Measurements from ENCODE around the gene LYRM9. TPM values are rescaled to one million over a fixed set of nuclear protein-coding genes. Genes with fewer than 3 reads are reported as not detected.
"Not testable (repeated sequence)": the region's sequence is repeated elsewhere in the genome, so short reads cannot be mapped to it uniquely, and the experiment has no call there.

Gene LYRM9
- total RNA-seq, 4 donors from 2014 or later: 12.3 to 35.4 (median 15.2) TPM

DNA sequence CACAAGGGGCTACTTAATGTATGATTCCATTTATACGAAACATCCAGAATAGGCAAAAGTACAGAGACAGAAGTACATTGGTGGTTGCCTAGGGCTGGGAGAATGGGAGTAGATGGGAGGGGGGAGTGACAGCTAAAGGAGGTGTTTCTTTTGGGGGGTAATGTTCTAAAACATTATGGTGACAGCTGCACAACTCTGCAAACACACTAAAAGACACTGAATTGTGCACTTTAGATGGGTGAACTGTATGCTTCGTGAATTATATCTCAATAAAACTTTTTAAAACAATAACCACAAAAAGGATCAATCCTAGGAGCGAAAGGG is 661 bp downstream of the LYRM9 start:
- TF ChIP-seq POLR2A (IDR thresholded peaks at IDR 0.05): no peak
- TF ChIP-seq EP300 (IDR thresholded peaks at IDR 0.05): no peak
- no peak for TF ChIP-seq POLR2AphosphoS5 (IDR thresholded peaks at IDR 0.05)
- TF ChIP-seq, protein P1, sequence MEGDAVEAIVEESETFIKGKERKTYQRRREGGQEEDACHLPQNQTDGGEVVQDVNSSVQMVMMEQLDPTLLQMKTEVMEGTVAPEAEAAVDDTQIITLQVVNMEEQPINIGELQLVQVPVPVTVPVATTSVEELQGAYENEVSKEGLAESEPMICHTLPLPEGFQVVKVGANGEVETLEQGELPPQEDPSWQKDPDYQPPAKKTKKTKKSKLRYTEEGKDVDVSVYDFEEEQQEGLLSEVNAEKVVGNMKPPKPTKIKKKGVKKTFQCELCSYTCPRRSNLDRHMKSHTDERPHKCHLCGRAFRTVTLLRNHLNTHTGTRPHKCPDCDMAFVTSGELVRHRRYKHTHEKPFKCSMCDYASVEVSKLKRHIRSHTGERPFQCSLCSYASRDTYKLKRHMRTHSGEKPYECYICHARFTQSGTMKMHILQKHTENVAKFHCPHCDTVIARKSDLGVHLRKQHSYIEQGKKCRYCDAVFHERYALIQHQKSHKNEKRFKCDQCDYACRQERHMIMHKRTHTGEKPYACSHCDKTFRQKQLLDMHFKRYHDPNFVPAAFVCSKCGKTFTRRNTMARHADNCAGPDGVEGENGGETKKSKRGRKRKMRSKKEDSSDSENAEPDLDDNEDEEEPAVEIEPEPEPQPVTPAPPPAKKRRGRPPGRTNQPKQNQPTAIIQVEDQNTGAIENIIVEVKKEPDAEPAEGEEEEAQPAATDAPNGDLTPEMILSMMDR (IDR thresholded peaks at IDR 0.05): no peak
- Histone ChIP-seq H3K4me1 (peaks cover 14% of the 10 kb centered on the region), H3K36me3 (no peaks in the 10 kb centered on the region), H3K27ac (peak overlapping the region; percentile 85), H3K27me3 (no peaks in the 10 kb centered on the region), H3K9me3 (no peaks in the 10 kb centered on the region), H3K4me3 (peak overlapping the region; percentile 75)
- 25% methylated on average over 3 of the region's 3 CpGs for WGBS
- no peak for DNase-seq (ENCODE audit: low spot score in 2 of 2)

DNA sequence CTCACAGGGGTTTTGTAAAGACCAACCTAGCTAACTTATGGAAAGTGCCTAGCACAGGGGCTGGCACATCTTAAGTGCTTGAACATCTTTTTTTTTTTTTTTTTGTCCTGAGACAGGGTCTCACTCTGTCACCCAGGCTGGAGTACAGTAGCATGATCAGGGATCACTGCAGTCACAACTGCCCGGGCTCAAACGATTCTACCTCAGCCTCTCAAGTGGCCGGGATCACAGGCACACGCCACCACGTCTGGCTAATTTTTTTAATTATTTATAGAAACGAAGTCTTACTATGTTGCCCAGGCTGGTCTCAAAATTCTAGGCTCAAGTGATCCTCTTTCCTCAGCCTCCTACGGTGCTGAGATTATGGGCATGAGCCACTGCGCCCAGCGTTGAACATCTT is 1.3 kb downstream of the LYRM9 start:
- Histone ChIP-seq H3K27ac (no peak overlapping the region), H3K9me3 (no peaks in the 10 kb centered on the region), H3K4me3 (no peak overlapping the region), H3K4me1 (peaks cover 14% of the 10 kb centered on the region), H3K27me3 (no peaks in the 10 kb centered on the region), H3K36me3 (no peaks in the 10 kb centered on the region)
- TF ChIP-seq EP300 (IDR thresholded peaks at IDR 0.05): no peak
- TF ChIP-seq, protein P1 (IDR thresholded peaks at IDR 0.05): no peak
- no peak for TF ChIP-seq POLR2AphosphoS5 (IDR thresholded peaks at IDR 0.05)
- no peak for TF ChIP-seq POLR2A (IDR thresholded peaks at IDR 0.05)
- 93% methylated on average over 9 of the region's 9 CpGs for WGBS
- DNase-seq (ENCODE audit: low spot score in 2 of 2): no peak

DNA sequence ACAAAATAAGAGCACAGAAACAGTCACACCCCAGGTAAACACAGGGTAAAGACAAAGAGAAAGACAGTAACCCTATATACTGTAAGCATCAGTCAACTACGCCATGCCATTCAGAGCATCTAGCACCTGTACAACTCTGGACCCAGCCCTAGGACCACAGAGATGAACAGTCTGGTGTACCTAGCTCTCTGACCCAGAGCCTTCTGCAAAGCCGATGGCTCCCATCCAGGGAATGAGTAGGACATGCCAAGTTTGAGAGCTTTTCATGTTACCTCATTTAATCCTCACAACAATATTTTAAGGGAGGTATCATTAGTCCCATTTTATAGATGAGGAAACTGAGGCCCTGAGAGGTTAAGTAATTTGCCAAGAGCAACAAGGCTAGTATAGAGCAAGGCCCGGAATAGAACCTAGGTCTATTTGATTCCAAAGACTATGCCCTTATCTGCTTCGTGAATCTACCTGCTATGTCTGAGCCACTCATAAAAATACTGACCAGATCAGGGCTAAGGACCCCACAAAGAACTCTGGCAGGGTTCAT is 3.4 kb downstream of the LYRM9 start:
- TF ChIP-seq, protein P1 (IDR thresholded peaks at IDR 0.05): no peak
- TF ChIP-seq EP300 (IDR thresholded peaks at IDR 0.05) (no peak), POLR2AphosphoS5 (IDR thresholded peaks at IDR 0.05) (no peak), POLR2A (IDR thresholded peaks at IDR 0.05) (no peak)
- peaks cover 14% of the 10 kb centered on the region for H3K4me1 ChIP-seq
- no peak overlapping the region for H3K4me3 ChIP-seq
- no peak overlapping the region for H3K27ac ChIP-seq
- DNase-seq (ENCODE audit: low spot score in 2 of 2): no peak
- H3K9me3 ChIP-seq: no peaks in the 10 kb centered on the region
- H3K36me3 ChIP-seq: no peaks in the 10 kb centered on the region
- no peaks in the 10 kb centered on the region for H3K27me3 ChIP-seq
- 95% methylated on average over 4 of the region's 4 CpGs for WGBS

DNA sequence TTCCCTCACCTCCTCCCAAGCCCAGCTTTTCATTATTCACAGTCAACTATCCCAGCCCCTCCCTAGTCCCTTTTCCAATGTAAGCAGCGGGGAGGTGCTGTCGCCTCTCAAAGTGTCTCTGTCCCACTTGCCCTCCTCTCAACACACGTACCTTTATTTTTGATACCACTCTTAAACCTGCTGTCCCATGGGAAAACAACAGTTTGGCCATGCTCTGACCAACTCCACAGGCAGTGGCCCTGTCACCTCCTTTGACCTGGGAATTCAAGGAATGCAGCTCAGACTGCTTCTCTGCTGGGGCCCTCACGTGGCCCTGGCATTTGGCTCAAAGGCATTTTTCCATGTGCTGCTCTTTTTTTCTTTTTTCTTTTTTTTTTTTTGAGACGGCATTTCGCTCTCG is 4.2 kb downstream of the LYRM9 start:
- DNase-seq (ENCODE audit: low spot score in 2 of 2): no peak
- Histone ChIP-seq H3K27ac (no peak overlapping the region), H3K4me1 (peaks cover 14% of the 10 kb centered on the region), H3K27me3 (no peaks in the 10 kb centered on the region), H3K36me3 (no peaks in the 10 kb centered on the region), H3K9me3 (no peaks in the 10 kb centered on the region), H3K4me3 (no peak overlapping the region)
- TF ChIP-seq POLR2AphosphoS5 (IDR thresholded peaks at IDR 0.05) (no peak), EP300 (IDR thresholded peaks at IDR 0.05) (no peak), POLR2A (IDR thresholded peaks at IDR 0.05) (no peak)
- TF ChIP-seq, protein P1 (IDR thresholded peaks at IDR 0.05): no peak
- WGBS: 84% methylated on average over 7 of the region's 7 CpGs

DNA sequence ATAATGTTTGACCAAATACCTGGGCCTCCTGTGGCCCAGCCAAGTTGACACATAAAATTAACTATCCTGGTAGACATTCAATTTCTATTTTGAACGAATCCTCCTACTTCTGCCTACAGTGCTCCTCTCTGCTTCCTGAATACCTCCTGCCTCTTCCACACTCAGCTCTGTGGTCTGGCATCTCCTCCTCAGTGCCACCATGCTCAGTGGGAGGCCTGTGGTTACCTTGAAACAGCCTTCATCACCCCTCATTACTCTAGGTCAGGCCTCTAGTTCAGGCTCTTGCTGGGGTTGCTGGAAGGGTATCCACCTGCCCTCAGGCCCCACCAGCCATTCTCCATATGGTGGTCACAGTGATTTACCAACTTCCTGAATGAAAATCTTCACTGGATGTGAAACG is 5.1 kb downstream of the LYRM9 start:
- no peaks in the 10 kb centered on the region for H3K9me3 ChIP-seq
- H3K36me3 ChIP-seq: no peaks in the 10 kb centered on the region
- H3K27ac ChIP-seq: no peak overlapping the region
- DNase-seq (ENCODE audit: low spot score in 2 of 2): no peak
- H3K4me1 ChIP-seq: peaks cover 10% of the 10 kb centered on the region
- WGBS: 72% methylated on average over 2 of the region's 2 CpGs
- no peaks in the 10 kb centered on the region for H3K27me3 ChIP-seq
- no peak overlapping the region for H3K4me3 ChIP-seq
- no peak for TF ChIP-seq POLR2AphosphoS5 (IDR thresholded peaks at IDR 0.05)
- no peak for TF ChIP-seq EP300 (IDR thresholded peaks at IDR 0.05)
- no peak for TF ChIP-seq POLR2A (IDR thresholded peaks at IDR 0.05)
- TF ChIP-seq, protein P1 (IDR thresholded peaks at IDR 0.05): no peak

DNA sequence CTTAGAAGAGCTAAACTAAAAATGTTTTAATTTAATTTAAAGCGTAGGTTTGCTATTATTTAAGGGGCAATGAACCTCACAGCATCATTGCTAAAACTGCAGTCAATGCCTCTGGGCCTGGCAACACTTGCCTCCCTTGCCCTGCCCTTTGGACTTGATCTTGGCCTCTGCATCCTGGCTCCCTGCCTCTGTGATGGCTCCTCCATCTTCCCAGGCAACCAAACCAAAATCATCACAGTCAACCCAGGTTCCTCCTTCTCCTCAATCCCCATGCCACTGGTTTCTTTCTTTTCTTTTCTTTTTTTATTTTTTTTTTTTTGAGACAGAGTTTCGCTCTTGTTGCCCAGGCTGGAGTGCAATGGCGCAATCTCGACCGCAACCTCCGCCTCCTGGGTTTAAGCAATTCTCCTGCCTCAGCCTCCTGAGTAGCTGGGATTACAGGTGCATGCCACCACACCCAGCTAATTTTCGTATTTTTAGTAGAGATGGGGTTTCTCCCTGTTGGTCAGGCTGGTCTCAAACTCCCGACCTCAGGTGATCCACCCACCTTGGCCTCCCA is 6.7 kb downstream of the LYRM9 start:
- not testable (repeated sequence) for H3K4me3 ChIP-seq; H3K36me3 ChIP-seq; H3K4me1 ChIP-seq; DNase-seq (ENCODE audit: low spot score in 2 of 2); H3K27ac ChIP-seq; H3K27me3 ChIP-seq; H3K9me3 ChIP-seq
- WGBS: 92% methylated on average over 8 of the region's 8 CpGs
